Heart left ventricle (tissue), 16 donors: ENCODE measurements around the gene GINM1. TPM values are rescaled to one million over a fixed set of nuclear protein-coding genes. Genes with fewer than 3 reads are reported as not detected.
A peak's percentile ranks its signal among the peaks of the same experiment; 100 is the strongest.

Experiments used
- ATAC-seq, 4 donors: fragments of 200-7000 bp; cut with Tn5 transposase; one replicate each; pipeline ENCODE4 v1.9.1; 2020 to 2022; ENCODE audit warnings: moderate library complexity in 4 of 4, mild to moderate bottlenecking in 3 of 4, moderate number of reproducible peaks in 1 of 4
- DNase-seq, 5 donors: peaks; one replicate each; pipeline ENCODE4 v3.0.0-alpha.2; 2020
- H3K27ac ChIP-seq, 12 donors: fragments of 200-600 bp; sonication (generic) in 4 of 12; one replicate each; pipeline versions ENCODE4 v1.5.0 to v1.8.0; 2016 to 2022; ENCODE audit warnings: mild to moderate bottlenecking in 2 of 12
- H3K27me3 ChIP-seq, 9 donors: fragments of 200-600 bp; sonication (generic) in 2 of 9; one replicate each; pipeline versions ENCODE4 v1.5.1 to v1.8.0; 2016 to 2022; ENCODE audit warnings: mild to moderate bottlenecking in 3 of 9
- H3K36me3 ChIP-seq, 9 donors: fragments of 200-600 bp; sonication (generic) in 2 of 9; one replicate each; pipeline versions ENCODE4 v1.5.0 to v1.8.0; 2018 to 2022; ENCODE audit warnings: mild to moderate bottlenecking in 2 of 9
- H3K4me1 ChIP-seq, 12 donors: fragments of 200-600 bp; sonication (generic) in 4 of 12; one replicate each; pipeline versions ENCODE4 v1.5.0 to v1.8.0; 2016 to 2022; ENCODE audit warnings: mild to moderate bottlenecking in 3 of 12
- H3K4me3 ChIP-seq, 12 donors: fragments of 200-600 bp; sonication (generic) in 4 of 12; one replicate each; pipeline versions ENCODE4 v1.5.0 to v1.8.0; 2017 to 2022; ENCODE audit warnings: mild to moderate bottlenecking in 9 of 12, moderate library complexity in 4 of 12
- H3K9me3 ChIP-seq, 12 donors: fragments of 200-600 bp; sonication (generic) in 4 of 12; one replicate each; pipeline versions ENCODE4 v1.5.0 to v1.8.0; 2016 to 2022; ENCODE audit warnings: mild to moderate bottlenecking in 1 of 12
- POLR2A ChIP-seq, 2 donors: fragments of 450-650 bp; IDR thresholded peaks; one replicate each; pipeline ENCODE4 v1.6.1; 2017; ENCODE audit warnings: antibody characterized with exemption in 2 of 2, mild to moderate bottlenecking in 2 of 2, moderate library complexity in 2 of 2
- WGBS, 4 donors: extraction: QIAGEN DNeasy Blood & Tissue Kit in 2 of 4; methylation state at CpG; one replicate each; pipeline versions ENCODE4 v1.1.5 to v1.1.7; 2013 to 2018; 5-methylcytosine and 5-hydroxymethylcytosine counted together
- intact Hi-C, 10 donors: fragments of 100-400 bp; cut with DNase I; formaldehyde crosslinking; loops; one replicate each; pipeline versions ENCODE4 v1.11.1 to v1.14.2; 2022
- polyA plus RNA-seq, 2 donors: library from polyadenylated mRNA; stranded (reverse); fragments of 200-250 nt; gene quantifications; one replicate each; pipeline ENCODE4 v1.2.3, GENCODE V29; 2013
- total RNA-seq, 9 donors: library from RNA; depleted of rRNA in 2 of 9; stranded (reverse); fragments of >200 nt in 2 of 9; fragmentation: NEBNext Ultra II Directional in 3 of 9; extraction: Animal tissue kit (Norgen Biotek cat#: 25700) in 3 of 9; gene quantifications; one replicate each; pipeline versions ENCODE4 v1.1.0 to v1.2.4, GENCODE V29; 2016 to 2023
- TF ChIP-seq, protein P1 (sequence below), 12 donors: fragments of 200-600 bp; sonication (generic) in 4 of 12; IDR thresholded peaks; one replicate each; pipeline versions ENCODE4 v1.5.0 to v1.8.0; 2018 to 2022; ENCODE audit warnings: antibody characterized with exemption in 12 of 12, mild to moderate bottlenecking in 5 of 12
- donor health status: ischemic (EF 13 %, LVEDD 7.1; RV severe dilation, severe dysfunction).
- donor health status: healthy with polysubstance abuse.
- donor health status: DM: no; HTN: yes; CAD: no.
- donor health status: DM: no; HTN: no; CAD: no.
- donor health status: ischemic (EF 25% LVEDD 6.9; RV normal size, moderate dysfunction).
- donor health status: ischemic (EF 25% LVEDD 5.7; RV mildly dilated, moderate dysfunction).
- donor health status: healthy.
- donor health status: DM: yes; HTN: yes; CAD: no.
- donor health status: ischemic (EF 35%, LVEDD 5.7; RV mildly dilated, moderate dysfunction).
- donor health status: nonischemic (EF 11% LVEDD 7.7; RV severe dilation, severe dysfunction).
- donor health status: DM: yes; HTN: yes; CAD: no.
- donor health status: PGD.
- donor health status: ischemic (EF 29% LVEDD 5.4; RV normal size, mild dysfunction).
- donor health status: nonischemic (EF 23%, LVEDD 6.1; RV moderate dilation, normal function).

The GINM1 gene
- total and polyA plus RNA-seq, 11 donors = 25.3 to 60.5 (median 48.5) TPM

DNA sequence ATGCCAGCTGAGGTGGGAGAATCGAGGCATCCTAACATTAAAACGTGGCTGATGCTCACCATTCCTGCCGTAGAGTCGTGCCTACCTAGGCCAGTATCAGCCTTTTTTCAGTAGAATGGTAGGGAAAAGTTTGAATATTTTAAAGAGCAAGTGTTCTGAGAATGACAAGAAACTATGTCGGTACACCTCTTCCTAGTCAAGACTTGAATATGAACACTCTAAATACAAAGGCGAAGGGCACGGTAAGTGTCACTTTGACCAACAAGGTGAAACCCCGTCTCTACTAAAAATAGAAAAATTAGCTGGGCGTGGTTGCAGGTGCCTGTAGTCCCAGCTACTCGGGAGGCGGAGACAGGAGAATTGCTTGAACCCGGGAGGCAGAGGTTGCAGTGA lies 1.0 kb downstream of the GINM1 start:
- 39 to 43% (median 41%) methylated on average over 12 of the region's 12 CpGs for WGBS, 4 donors
- intact Hi-C loops = loop anchor here in 6 of 10 donors (5.0 to 10.0 kb wide), 6 partner anchors 78 to 360 kb away; partner anchors contain the start of genes LATS1 (in 3 of the 6), KATNA1 (in 2 of the 6), RAET1G (in 2 of the 6) and LRP11 (in 1 of the 6)
- peak overlapping the region; percentile 60 to 100 (median 90) for H3K4me3 ChIP-seq

DNA sequence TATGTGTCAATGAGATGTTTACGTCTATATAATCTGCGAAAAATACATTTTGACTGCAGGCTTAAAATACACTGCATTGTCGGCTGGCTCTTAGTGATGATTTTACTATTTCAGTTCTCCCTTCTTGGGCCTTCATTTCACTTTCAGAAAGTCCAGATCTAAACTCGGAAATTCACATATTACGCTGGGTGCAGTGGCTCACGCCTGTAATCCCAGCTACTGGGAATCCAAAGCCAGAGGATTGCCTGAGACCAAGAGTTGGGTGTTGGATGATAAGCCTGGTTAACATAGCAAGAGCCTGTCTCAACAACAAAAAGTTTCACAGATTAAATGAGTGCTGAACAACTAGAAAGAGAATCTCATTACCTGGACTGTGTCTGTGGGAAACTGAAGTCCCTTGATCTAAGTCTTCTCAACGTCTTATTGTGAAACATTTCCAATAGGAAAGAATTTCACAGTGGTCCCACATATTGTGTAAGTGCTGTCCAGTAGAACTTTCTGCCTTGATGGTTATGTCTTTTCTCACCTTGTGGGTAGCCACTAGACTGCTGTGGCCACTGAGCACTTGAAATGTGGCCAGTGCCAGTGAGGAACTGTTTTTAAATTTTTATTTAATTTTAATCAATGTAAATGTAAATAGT lies 1.9 kb downstream of the GINM1 start:
- Histone ChIP-seq H3K36me3 (peaks cover 0 to 8% (median 0%) of the 10 kb centered on the region in 9 donors), H3K27ac (no peak overlapping the region), H3K9me3 (no peaks in the 10 kb centered on the region), H3K27me3 (no peaks in the 10 kb centered on the region), H3K4me3 (peak overlapping the region in 1 of 12 donors; percentile 85), H3K4me1 (peaks cover 0 to 25% (median 9%) of the 10 kb centered on the region in 12 donors)
- intact Hi-C loops = loop anchor here in 6 of 10 donors (5.0 to 10.0 kb wide), 6 partner anchors 77 to 359 kb away; partner anchors contain the start of genes LATS1 (in 3 of the 6), KATNA1 (in 2 of the 6), RAET1G (in 2 of the 6) and LRP11 (in 1 of the 6)
- TF ChIP-seq POLR2A (IDR thresholded peaks at IDR 0.05) = no peak
- TF ChIP-seq, protein P1, sequence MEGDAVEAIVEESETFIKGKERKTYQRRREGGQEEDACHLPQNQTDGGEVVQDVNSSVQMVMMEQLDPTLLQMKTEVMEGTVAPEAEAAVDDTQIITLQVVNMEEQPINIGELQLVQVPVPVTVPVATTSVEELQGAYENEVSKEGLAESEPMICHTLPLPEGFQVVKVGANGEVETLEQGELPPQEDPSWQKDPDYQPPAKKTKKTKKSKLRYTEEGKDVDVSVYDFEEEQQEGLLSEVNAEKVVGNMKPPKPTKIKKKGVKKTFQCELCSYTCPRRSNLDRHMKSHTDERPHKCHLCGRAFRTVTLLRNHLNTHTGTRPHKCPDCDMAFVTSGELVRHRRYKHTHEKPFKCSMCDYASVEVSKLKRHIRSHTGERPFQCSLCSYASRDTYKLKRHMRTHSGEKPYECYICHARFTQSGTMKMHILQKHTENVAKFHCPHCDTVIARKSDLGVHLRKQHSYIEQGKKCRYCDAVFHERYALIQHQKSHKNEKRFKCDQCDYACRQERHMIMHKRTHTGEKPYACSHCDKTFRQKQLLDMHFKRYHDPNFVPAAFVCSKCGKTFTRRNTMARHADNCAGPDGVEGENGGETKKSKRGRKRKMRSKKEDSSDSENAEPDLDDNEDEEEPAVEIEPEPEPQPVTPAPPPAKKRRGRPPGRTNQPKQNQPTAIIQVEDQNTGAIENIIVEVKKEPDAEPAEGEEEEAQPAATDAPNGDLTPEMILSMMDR (IDR thresholded peaks at IDR 0.05) = no peak
- ATAC-seq (no peak), DNase-seq (no peak)
- 90 to 92% (median 91%) methylated on average over 7 of the region's 7 CpGs for WGBS, 4 donors

More for the DNA sequence above, 1.0 kb downstream of the GINM1 start:
- peak overlapping the region in 9 of 12 donors; percentile 86 to 97 (median 93) for H3K27ac ChIP-seq
- no peaks in the 10 kb centered on the region for H3K27me3 ChIP-seq
- ATAC-seq (no peak), DNase-seq (no peak)
- no peaks in the 10 kb centered on the region for H3K36me3 ChIP-seq
- H3K9me3 ChIP-seq = no peaks in the 10 kb centered on the region
- H3K4me1 ChIP-seq = peaks cover 0 to 25% (median 9%) of the 10 kb centered on the region in 12 donors
- TF ChIP-seq, protein P1 (IDR thresholded peaks at IDR 0.05) = no peak
- TF ChIP-seq POLR2A (IDR thresholded peaks at IDR 0.05) = no peak

GRCh38 chr6:149580880-149581279 lies 14.7 kb downstream of the GINM1 start:
- H3K36me3 ChIP-seq = peaks cover 0 to 93% (median 68%) of the 10 kb centered on the region in 9 donors
- no peaks in the 10 kb centered on the region for H3K27me3 ChIP-seq
- DNase-seq (no peak), ATAC-seq (no peak)
- TF ChIP-seq POLR2A (IDR thresholded peaks at IDR 0.05) = no peak
- TF ChIP-seq, protein P1 (IDR thresholded peaks at IDR 0.05) = no peak
- H3K4me3 ChIP-seq = no peak overlapping the region
- intact Hi-C loops = no loop called here
- no peaks in the 10 kb centered on the region for H3K4me1 ChIP-seq
- no peaks in the 10 kb centered on the region for H3K9me3 ChIP-seq
- 95 to 99% (median 98%) methylated on average over 5 of the region's 5 CpGs for WGBS, 4 donors
- H3K27ac ChIP-seq = no peak overlapping the region

GRCh38 chr6:149581349-149581748 lies 15.2 kb downstream of the GINM1 start:
- H3K4me1 ChIP-seq = no peaks in the 10 kb centered on the region
- no peaks in the 10 kb centered on the region for H3K9me3 ChIP-seq
- TF ChIP-seq POLR2A (IDR thresholded peaks at IDR 0.05) = no peak
- TF ChIP-seq, protein P1 (IDR thresholded peaks at IDR 0.05) = no peak
- H3K4me3 ChIP-seq = no peak overlapping the region
- H3K27ac ChIP-seq = no peak overlapping the region
- H3K36me3 ChIP-seq = peaks cover 0 to 93% (median 69%) of the 10 kb centered on the region in 9 donors
- 94 to 98% (median 98%) methylated on average over 5 of the region's 5 CpGs for WGBS, 4 donors
- no peak for ATAC-seq
- H3K27me3 ChIP-seq = no peaks in the 10 kb centered on the region
- no peak for DNase-seq
- intact Hi-C loops = no loop called here
